DLD1 (cell line): ENCODE measurements around the gene SUFU.

Experiments
- in situ Hi-C: cut with HindIII; loops from 2 replicates; pipeline ENCODE4 v1.10.0; 2017; ENCODE audit warnings: low sequenced_read_pairs

Gene SUFU

GRCh38 chr10:102614888-102615287 is 111.1 kb downstream of the SUFU start:
- in situ Hi-C loops: no loop called here

DNA sequence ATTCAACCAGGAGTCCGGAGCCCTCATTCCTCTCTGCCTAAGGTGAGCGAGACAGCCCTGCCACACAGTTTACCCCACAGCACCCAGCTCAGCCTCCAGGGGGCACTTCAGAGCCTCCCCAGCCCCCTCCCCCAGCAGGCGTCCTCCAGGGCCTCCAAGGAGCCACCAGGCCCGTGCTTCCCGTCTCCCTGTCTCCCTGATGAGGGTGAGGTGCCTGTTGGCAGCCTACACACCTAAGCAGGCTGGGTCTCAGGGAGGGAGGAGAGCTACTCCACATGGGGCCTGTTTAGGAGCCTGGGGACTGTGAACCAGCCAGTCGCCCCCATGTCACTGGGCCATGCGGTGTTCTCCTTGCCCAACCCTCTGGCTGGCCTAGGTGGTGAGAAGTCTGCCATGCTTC is 111.6 kb downstream of the SUFU start:
- in situ Hi-C loops: no loop called here

- in situ Hi-C loops: no loop called here
Observed at GRCh38 chr10:102616066-102616770, 112.4 kb downstream of the SUFU start.

- in situ Hi-C loops: no loop called here
Observed at GRCh38 chr10:102617041-102617440, 113.3 kb downstream of the SUFU start.

- in situ Hi-C loops: no loop called here
Observed at GRCh38 chr10:102617816-102618215, 114.0 kb downstream of the SUFU start.

- in situ Hi-C loops: no loop called here
Observed at GRCh38 chr10:102619281-102619981, 115.7 kb downstream of the SUFU start.

DNA sequence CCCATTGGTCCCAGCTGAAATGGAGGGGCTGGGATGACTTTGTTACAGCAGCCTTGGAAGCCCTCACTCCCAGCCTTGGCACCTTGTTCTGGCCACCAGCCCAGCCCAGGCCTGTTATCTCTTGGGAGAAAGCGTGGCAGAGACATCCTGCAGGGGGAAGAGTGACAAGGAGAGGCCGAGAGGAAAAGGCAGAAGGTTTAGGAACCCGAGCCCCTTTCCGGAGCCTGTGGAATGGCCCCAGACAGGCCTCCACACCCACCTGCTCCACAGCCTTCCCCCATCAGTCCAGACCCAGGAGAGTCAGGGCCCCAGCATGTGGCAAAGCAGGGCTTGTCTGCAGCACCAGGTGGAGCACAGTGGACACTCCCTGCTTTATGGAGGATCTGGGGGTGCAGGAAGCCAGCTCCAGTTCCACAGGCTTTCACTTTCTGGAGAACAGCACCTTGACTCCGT is 116.4 kb downstream of the SUFU start:
- in situ Hi-C loops: no loop called here

DNA sequence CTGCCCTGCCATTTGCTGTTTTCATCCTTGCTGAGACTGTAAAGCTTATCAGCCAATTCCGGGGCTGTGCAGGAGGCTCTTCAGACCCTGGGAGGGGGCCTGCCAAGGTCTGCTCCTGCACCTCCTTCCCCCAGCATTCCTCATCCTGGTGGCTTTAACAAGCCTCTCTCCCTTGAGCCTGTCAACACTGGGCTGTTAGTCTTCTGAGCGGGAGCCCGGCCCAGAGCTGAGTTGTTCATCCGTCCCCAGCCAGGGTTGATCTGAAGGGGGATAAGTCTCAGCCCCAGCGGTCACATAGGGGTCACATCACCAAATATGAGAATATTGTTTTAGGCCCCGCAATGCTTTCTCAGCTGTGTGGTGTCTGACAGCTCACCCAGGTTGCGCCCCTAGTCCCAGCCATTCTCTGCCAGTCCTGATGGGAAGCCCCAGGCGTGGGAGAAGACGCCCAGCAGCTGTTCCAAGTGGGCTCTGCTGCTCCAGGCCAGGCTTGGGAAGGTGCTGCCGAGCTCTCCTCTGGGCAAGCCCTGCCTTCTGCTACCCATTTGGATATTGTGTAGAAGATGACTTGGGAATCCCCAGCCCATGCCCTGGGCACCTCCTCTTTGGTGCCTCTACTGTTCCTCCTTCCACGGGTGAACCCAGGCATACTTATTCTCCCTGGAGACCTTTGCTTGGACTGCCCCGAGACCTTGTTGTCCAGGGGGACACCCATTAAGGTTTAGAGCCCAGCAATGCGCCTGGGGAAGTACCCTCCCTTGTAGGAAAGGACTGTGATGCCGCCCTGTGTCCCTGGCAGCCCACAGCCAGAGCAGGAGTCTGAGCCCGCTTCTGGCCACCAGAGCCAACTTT is 117.0 kb downstream of the SUFU start:
- in situ Hi-C loops: no loop called here

GRCh38 chr10:102621443-102622325 is 117.9 kb downstream of the SUFU start:
- in situ Hi-C loops: no loop called here

DNA sequence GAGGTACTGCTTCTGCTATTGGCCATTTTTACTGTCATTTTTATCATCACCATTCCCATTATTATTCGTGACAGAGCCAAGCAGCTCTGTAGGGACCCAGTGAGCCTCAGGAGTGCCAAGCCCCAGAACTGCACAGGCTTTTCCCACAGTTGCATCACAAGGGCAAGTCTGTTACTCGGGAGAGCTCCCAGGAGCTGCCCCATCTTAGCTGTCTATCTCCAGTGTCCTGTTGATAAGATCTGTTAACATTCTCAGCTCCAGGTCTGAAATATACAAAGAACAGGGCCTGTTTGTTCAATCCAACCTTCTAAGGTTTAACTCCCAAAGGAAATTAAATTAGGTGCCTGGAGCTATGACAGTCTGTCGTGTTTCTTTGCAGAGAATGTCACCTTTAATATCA is 120.3 kb downstream of the SUFU start:
- in situ Hi-C loops: no loop called here

DNA sequence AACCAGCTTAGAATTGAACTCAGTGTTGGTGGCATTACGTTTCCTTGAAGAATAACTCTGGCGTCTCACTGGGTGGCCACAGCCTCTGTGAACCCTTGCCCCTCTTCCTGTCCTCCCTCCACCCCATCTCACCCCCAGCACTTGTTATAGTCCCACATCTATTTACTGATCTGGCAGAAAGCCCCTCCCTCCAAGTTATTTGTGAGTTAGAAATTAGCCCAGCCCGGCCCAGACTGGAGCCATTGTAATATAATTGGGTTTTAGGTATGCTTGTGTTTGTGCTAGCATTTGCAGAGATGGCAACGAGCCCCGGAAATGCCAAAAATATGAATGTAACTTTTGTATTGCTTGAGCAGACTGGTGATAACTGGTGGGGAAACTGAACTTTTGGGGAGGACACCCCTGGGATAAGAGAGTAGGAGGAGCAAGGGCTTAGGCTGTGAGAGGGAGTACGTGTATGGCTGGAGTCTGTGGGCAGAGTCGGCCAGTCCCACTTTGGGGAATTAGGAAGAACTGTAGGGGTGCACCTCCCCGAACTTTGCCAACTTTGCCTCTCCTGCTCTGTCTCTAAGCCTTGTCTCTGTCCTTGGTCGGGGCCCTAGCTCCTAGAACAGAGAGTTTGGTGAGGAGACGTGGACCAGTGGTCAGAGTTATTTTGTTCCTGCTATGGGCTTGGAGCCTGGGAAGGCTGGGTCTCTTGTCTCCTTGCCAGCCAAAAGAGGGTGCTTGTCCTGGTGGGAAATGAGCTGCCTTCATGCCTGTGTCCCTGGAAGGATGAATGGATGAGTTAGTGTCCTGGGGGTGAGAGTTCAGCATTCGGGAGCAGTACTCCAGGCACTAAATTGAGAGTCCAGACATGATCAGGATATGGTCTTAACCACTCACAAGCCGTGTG is 121.2 kb downstream of the SUFU start:
- in situ Hi-C loops: no loop called here

DNA sequence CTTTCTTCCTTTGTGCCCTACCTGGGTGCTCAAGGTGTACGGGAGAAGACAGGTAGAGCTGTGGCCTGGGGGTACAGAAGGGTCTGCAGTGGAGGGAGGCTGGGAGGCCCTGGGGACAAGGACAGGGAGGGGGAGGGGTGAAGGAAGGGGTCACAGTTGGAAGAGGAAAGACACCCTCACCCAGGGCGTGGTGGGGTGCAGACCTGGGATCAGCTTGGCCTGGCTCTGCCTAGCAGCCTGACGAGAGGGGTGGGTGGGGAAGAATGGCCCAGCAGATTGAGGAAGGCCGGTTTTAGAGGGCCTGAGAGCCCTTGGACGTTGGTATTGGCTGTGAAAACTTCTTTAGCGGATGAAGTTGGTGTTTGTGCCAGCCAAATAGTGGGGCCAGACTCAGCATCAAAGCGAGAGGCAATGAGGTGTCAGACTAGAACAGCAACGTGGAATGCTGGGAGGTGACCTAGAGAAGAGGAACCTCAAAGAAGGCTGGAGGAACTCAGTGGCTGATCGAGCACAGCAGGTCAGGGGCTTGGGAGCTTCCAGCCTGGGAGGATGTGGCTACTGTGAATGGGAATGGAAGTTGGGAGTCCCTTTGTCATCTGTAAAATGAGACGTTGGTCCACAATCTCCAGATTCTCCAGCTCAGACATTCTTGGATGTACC is 122.4 kb downstream of the SUFU start:
- in situ Hi-C loops: no loop called here

GRCh38 chr10:102627291-102627735 is 123.5 kb downstream of the SUFU start:
- in situ Hi-C loops: no loop called here

DNA sequence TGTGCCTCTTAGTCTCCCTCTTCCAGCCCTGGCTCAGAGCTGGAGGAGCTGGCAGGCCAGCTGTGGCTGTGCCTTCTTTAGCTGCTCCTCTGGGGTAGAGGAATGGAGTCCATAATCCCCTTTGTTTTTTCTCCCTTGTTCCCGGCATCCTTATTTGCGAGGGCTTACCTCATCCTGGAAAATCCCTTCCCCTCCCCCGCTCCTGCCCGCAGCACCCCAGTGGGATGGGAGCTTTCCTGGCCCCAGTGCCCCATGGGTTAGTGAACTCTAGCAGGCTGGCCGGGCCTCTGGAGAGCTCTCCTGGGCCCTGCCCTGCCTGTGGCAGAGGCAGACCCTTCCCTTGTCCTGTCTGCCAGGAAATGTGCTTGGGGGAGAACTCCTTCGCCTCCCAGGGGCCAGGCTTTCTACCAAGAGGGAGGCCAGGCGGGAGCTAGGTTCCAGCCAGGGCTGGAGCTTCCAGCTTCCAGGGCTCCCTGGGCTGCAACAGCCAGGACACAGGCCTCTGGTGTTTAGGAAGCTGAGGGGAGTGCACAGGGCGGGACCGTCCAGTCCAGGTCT is 124.0 kb downstream of the SUFU start:
- in situ Hi-C loops: no loop called here

DNA sequence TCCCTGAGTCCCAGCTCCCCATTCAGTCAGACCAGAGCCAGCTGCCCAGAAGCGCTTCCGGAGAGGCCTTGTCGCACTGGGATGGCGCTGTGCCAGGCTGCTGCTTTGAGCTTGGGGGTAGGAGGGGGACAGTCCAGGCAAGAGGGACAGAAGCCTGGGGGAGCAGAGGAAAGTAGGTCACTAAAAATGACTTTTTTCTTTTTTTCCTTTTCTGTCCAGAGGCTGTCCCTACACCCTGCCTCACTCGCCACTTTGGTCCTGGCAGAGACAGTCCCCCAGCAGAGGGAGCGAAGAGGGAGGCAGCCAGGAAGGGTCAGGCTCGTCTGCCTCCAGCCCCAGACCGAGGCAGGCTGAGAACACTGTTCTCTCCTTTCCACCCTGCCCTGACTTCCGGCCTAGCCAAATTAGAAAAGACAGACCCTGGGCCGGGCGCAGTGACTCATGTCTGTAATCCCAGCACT is 124.7 kb downstream of the SUFU start:
- in situ Hi-C loops: no loop called here

DNA sequence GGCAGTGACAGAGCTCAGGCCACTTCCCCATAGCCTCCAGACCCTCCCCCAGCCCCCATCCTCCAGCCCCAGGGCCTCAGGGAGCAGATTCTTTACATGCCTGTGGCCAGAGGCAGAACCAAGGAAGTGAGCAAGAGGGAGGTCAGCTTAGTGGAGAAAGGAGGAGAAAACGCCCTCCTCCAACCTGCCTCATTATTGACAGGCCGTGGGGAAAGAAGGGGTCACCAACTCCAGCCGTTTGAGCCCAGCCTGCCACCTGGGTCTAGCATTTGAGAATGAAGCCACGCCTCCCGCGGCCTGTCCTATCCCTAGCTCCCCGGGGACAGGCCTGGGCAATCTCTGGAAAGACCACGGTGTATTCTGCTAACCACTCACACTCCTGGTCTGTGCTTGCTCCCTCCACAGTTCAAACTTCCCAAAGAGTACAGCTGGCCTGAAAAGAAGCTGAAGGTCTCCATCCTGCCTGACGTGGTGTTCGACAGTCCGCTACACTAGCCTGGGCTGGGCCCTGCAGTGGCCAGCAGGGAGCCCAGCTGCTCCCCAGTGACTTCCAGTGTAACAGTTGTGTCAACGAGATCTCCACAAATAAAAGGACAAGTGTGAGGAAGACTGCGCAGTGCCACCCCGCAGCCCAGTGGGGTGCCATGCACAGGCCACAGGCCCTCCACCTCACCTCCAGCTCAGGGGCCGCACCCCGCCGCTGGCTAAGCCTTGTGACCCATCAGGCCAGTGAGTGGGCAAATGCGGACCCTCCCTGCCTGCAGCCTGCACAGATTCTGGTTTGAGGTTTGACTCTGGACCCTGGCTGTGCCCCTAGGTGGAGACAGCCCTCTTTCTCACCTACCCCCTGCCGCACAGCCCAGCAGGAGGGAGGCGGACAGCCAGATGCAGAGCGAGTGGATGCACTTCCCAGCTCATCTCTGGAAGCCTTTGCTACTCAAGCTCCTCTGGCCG is 126.2 kb downstream of the SUFU start:
- in situ Hi-C loops: no loop called here

DNA sequence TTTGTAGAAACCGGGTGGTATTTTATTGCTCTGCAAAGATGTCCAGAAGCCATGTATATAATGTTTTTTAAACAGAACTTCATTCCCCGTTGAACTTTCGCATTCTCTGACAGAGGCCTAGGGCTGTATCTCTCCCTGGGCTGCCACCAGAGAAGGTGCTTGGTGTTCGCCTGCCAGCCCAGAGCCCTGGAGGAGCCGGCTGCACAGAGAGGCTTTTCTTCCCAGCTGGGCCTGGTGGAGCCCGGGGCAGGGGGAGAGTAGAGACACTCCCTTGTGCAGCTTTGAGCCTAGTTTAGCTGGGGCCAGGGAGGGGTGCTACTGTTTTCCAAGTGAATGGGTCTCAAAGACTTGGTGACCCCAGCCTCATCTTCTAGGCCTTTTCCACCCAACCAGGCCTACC is 126.9 kb downstream of the SUFU start:
- in situ Hi-C loops: no loop called here
